Activated naive CD8-positive, alpha-beta T cell treated with anti-CD3 and anti-CD28 coated beads for 36 hours (primary cell): ENCODE data around the gene B4GALT2. TPM values are rescaled to one million over a fixed set of nuclear protein-coding genes. Genes with fewer than 3 reads are reported as not detected.

Source experiments
- DNase-seq: peaks from one replicate; pipeline ENCODE4 v3.0.0; 2021
- H3K27ac Mint-ChIP-seq: one replicate; pipeline ENCODE4 v1.8.0; 2022; ENCODE audit warnings: mild to moderate bottlenecking, moderate library complexity, mixed read lengths
- H3K27me3 Mint-ChIP-seq: one replicate; pipeline ENCODE4 v1.8.0; 2022; ENCODE audit warnings: mild to moderate bottlenecking, mixed read lengths
- H3K36me3 Mint-ChIP-seq: one replicate; pipeline ENCODE4 v1.8.0; 2021; ENCODE audit warnings: mild to moderate bottlenecking, mixed read lengths
- H3K4me1 Mint-ChIP-seq: one replicate; pipeline ENCODE4 v1.8.0; 2021; ENCODE audit warnings: mixed read lengths
- H3K4me3 Mint-ChIP-seq: one replicate; pipeline ENCODE4 v1.8.0; 2022; ENCODE audit warnings: mild to moderate bottlenecking, moderate library complexity, mixed read lengths
- H3K9me3 Mint-ChIP-seq: one replicate; pipeline ENCODE4 v1.8.0; 2022; ENCODE audit warnings: mixed read lengths
- total RNA-seq, 2 experiments: library from RNA; stranded (reverse); gene quantifications; one replicate each; pipeline ENCODE4 v1.2.3, GENCODE V29; 2021

The B4GALT2 gene
- total RNA-seq, 2 experiments from 2014 or later, result 38.5 to 41.6 TPM

DNA sequence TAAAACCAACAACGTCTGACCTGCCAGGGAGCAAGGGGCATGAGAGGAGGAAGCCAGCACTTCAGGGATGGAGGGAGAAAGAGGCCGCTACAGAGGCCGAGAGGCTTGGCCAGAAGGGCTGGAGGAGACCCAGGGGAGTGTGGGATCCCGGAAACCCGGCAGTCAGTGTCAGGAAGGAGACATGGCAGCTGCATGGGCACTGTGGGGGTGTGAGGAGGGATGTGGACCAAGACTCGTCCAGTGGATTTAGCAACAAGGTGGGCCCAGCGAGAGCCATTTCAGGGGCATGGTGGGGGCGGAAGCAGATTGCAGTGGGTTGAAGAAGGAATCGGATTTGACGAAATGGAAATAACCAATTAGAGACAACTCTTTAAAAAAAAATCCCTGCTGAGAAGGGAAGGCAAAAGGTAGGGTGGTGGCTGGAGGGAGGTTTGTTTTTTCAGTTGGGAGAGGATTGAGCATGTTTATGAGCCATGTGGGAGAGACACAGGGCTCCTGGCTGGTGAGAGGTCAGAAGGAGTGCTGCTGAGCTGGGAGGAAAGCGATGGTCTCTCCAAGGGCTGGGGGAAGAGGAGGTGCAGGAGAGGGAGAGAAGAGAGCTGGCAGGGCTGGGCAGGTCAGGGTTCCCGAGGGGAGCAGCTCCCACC, 4.4 kb downstream of the B4GALT2 start:
- Mint-ChIP-seq H3K4me1 (peaks cover 10% of the 10 kb centered on the region), H3K27me3 (peaks cover 5% of the 10 kb centered on the region), H3K9me3 (no peaks in the 10 kb centered on the region), H3K4me3 (no peak overlapping the region), H3K36me3 (peaks cover 23% of the 10 kb centered on the region), H3K27ac (no peak overlapping the region)
- DNase-seq, result no peak

DNA sequence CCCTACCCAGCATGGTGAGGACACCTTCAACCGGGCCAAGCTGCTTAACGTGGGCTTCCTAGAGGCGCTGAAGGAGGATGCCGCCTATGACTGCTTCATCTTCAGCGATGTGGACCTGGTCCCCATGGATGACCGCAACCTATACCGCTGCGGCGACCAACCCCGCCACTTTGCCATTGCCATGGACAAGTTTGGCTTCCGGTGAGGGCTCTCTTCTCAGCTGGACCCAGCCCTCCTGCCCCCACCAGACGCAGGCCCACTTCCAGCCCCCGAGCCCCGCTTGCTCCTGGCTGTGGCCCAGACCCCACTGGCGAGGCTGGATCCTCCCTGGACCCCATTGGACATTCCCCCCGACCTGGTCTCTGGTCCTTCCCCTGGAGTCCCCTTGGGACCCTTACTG, 5.8 kb downstream of the B4GALT2 start:
- Mint-ChIP-seq H3K27ac (no peak overlapping the region), H3K4me1 (peaks cover 5% of the 10 kb centered on the region), H3K4me3 (no peak overlapping the region), H3K9me3 (no peaks in the 10 kb centered on the region), H3K27me3 (peaks cover 5% of the 10 kb centered on the region), H3K36me3 (peaks cover 18% of the 10 kb centered on the region)
- no peak for DNase-seq

DNA sequence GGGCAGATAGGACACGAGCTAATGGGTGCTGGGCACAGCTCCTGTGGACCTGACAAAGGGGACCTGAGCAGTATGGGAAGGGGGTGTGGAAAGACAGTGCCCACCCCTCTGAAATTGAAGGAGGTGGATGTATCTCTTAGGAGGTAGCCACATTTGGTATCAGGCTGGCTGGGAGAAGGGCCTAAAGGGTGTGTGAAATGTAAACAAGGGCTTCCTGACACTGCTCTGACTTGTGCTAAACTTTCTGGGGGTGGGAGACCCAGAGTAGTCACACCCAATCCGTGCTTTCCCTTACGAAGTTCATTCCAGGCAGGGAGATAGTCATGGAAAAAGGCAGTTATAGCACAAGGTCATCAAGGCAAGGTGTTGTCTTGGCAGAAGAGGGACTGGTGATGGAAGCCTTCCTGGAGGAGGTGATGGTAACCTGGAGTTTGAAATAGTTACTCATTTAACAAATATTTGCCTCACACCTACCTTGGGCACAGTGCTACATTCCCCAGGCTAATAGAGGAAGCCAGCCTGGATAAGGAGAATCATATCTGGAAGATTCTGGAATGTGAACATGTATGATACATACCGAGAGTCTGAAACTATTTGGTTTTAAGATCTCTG, 7.1 kb downstream of the B4GALT2 start:
- Mint-ChIP-seq H3K27me3 (no peaks in the 10 kb centered on the region), H3K9me3 (no peaks in the 10 kb centered on the region), H3K36me3 (peaks cover 11% of the 10 kb centered on the region), H3K4me1 (peaks cover 3% of the 10 kb centered on the region), H3K27ac (no peak overlapping the region), H3K4me3 (no peak overlapping the region)
- DNase-seq, result no peak

GRCh38 chr1:43986712-43987111, 7.7 kb downstream of the B4GALT2 start:
- H3K36me3 Mint-ChIP-seq, result peaks cover 11% of the 10 kb centered on the region
- no peak for DNase-seq
- H3K9me3 Mint-ChIP-seq, result no peaks in the 10 kb centered on the region
- H3K4me1 Mint-ChIP-seq, result peaks cover 7% of the 10 kb centered on the region
- no peak overlapping the region for H3K4me3 Mint-ChIP-seq
- H3K27ac Mint-ChIP-seq, result no peak overlapping the region
- no peaks in the 10 kb centered on the region for H3K27me3 Mint-ChIP-seq

GRCh38 chr1:43987159-43987902, 8.3 kb downstream of the B4GALT2 start:
- H3K4me1 Mint-ChIP-seq, result peaks cover 12% of the 10 kb centered on the region
- H3K4me3 Mint-ChIP-seq, result no peak overlapping the region
- H3K36me3 Mint-ChIP-seq, result peaks cover 11% of the 10 kb centered on the region
- no peaks in the 10 kb centered on the region for H3K27me3 Mint-ChIP-seq
- H3K27ac Mint-ChIP-seq, result no peak overlapping the region
- no peaks in the 10 kb centered on the region for H3K9me3 Mint-ChIP-seq
- DNase-seq, result no peak

- Mint-ChIP-seq H3K4me1 (peaks cover 13% of the 10 kb centered on the region), H3K27ac (peak overlapping the region; percentile 38), H3K4me3 (peak overlapping the region; percentile 85), H3K27me3 (no peaks in the 10 kb centered on the region), H3K9me3 (no peaks in the 10 kb centered on the region), H3K36me3 (no peaks in the 10 kb centered on the region)
- DNase-seq, result no peak
These were observed 11.5 kb downstream of the B4GALT2 start for GRCh38 chr1:43990271-43991199.

DNA sequence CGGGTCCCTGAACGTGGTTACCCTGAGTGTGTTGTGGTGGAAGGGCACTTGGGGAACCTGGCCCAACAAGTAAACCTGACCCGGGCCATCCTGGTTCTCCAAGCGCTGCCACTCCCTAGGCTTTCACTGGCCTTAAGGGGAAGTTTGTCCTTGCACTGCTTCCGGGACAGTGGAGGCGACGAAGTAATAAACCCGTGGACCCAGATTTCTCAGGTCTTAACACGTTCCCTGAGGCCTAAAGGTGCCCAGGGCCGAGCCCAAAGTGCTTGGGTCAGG, 12.1 kb downstream of the B4GALT2 start:
- Mint-ChIP-seq H3K4me1 (peaks cover 13% of the 10 kb centered on the region), H3K27ac (no peak overlapping the region)
- no peak for DNase-seq

GRCh38 chr1:43991476-43992231, 12.6 kb downstream of the B4GALT2 start, which contains the start of gene CCDC24:
Gene CCDC24 (plus strand): TSS chr1:43991599. CDS start chr1:43991879, 280 bp downstream.
- Mint-ChIP-seq H3K4me1 (peaks cover 13% of the 10 kb centered on the region), H3K4me3 (peak within 1 kb of the TSS; percentile 85), H3K27ac (peak within 1 kb of the TSS; percentile 74), H3K27me3 (no peaks in the 10 kb centered on the region), H3K36me3 (no peaks in the 10 kb centered on the region), H3K9me3 (no peaks in the 10 kb centered on the region)
- peak; percentile 80 for DNase-seq

More for the DNA sequence above, 12.1 kb downstream of the B4GALT2 start:
- H3K9me3 Mint-ChIP-seq, result no peaks in the 10 kb centered on the region
- no peaks in the 10 kb centered on the region for H3K36me3 Mint-ChIP-seq
- H3K27me3 Mint-ChIP-seq, result no peaks in the 10 kb centered on the region
- peak overlapping the region; percentile 85 for H3K4me3 Mint-ChIP-seq

DNA sequence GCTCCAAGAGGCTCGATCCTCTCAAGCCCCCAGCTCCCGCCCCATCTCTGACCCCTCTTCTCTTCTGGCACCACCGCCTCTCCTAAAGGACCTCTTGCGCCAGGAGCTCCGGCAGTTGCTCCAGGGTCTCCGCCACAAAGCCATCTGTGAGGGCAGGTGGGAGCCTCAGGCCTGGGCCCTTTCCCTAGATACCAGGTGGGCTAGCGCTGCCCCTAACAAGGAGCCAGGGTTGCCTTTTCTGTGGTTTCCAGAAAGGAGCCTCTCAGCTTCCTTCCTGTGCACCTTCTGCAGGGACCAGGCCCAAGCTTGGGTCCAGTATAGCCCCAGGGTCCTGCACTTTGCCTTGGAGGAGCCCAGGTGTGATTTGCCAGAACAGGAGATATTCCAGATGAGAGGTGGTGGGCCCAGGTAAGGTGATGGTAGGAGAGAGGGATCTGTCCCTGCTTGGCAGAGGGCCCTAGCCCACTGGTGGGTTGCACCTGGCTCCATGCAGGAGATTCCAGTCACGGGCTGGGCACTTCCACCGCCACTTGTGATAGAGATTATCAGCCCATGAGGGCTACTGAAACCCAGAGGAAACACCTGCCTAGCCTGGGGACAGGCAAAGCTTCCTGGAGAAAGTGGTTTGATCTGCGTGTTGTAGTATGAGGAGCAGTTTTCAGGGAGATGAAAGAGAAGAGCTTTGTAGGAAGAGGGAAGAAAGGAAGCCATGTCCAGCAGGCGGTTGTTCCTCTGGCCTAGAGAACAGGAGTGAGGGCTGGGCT, 13.4 kb downstream of the B4GALT2 start:
- Mint-ChIP-seq H3K4me3 (peak overlapping the region; percentile 85), H3K36me3 (no peaks in the 10 kb centered on the region), H3K9me3 (no peaks in the 10 kb centered on the region), H3K27me3 (no peaks in the 10 kb centered on the region), H3K4me1 (peaks cover 13% of the 10 kb centered on the region), H3K27ac (peak overlapping the region; percentile 68)
- DNase-seq, result no peak

DNA sequence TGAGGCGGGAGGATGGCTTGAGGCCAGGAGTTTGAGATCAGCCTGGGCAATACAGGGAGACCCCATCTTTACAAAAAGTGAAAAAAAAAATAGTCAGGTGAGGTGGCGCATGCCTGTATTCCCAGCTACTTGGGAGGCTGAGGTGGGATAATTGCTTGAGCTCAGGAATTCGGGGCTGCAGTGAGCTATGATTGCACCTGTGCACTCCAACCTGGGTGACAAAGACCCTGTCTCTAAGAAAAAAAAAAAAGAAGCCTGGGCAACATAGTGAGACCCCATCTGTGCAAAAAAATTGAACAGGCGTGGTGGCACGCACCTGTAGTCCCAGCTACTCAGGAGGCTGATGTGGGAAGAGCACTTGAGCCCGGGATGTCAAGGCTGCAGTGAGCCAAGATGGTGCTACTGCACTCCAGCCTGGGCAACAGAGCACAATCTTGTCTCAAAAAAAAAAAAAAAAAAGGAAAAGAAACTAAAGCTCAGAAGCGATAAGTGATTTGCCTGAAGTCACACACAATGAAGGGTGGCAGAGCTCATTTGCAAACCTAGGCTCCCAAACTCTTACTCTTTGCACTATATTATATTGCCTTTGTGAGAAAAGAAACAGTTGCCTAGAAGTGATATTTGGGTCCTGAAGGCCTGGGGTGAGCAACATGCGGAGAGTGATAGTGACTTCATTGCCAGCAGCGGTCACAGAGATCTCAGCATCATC, 14.3 kb downstream of the B4GALT2 start:
- no peaks in the 10 kb centered on the region for H3K27me3 Mint-ChIP-seq
- H3K4me1 Mint-ChIP-seq, result peaks cover 13% of the 10 kb centered on the region
- H3K36me3 Mint-ChIP-seq, result no peaks in the 10 kb centered on the region
- DNase-seq, result no peak
- H3K4me3 Mint-ChIP-seq, result no peak overlapping the region
- no peak overlapping the region for H3K27ac Mint-ChIP-seq
- H3K9me3 Mint-ChIP-seq, result no peaks in the 10 kb centered on the region

- no peaks in the 10 kb centered on the region for H3K36me3 Mint-ChIP-seq
- DNase-seq, result no peak
- H3K27me3 Mint-ChIP-seq, result no peaks in the 10 kb centered on the region
- H3K9me3 Mint-ChIP-seq, result no peaks in the 10 kb centered on the region
- peaks cover 13% of the 10 kb centered on the region for H3K4me1 Mint-ChIP-seq
- no peak overlapping the region for H3K4me3 Mint-ChIP-seq
- no peak overlapping the region for H3K27ac Mint-ChIP-seq
These were observed 15.1 kb downstream of the B4GALT2 start for GRCh38 chr1:43994071-43994470.

GRCh38 chr1:43994794-43995790, 16.1 kb downstream of the B4GALT2 start:
- peak; percentile 22 for DNase-seq
- Mint-ChIP-seq H3K27me3 (no peaks in the 10 kb centered on the region), H3K27ac (no peak overlapping the region), H3K4me1 (peaks cover 14% of the 10 kb centered on the region), H3K36me3 (no peaks in the 10 kb centered on the region), H3K9me3 (no peaks in the 10 kb centered on the region), H3K4me3 (no peak overlapping the region)
